HG02571 (cell line): ENCODE measurements around the gene RAPGEF1.
"Not testable (repeated sequence)": the region's sequence is repeated elsewhere in the genome, so short reads cannot be mapped to it uniquely, and the experiment has no call there.

Source experiments
- ATAC-seq: cut with Tn5 transposase; IDR thresholded peaks from one replicate; pipeline ENCODE4 v1.9.1; 2021; ENCODE audit warnings: mild to moderate bottlenecking, moderate library complexity; ENCODE audit not compliant: unreplicated experiment

The RAPGEF1 gene

DNA sequence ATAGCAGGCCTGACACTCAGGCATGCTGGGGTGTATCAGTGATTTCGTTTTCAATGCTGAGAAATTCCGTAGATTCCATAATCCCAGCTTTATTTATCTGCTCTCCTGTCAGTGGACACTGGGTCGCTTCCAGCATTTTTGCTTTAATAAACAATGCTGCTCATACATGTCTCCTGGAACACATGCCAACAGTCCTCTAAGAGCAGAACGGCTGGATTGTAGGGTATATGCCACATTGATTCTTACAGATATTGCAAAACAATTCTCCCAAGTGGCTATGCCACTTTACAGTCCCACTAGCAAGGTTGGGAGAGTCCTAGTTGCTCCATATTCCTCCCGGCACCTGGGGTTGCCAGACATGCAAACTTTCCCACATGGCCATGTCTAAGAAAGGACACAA, 81.9 kb downstream of the RAPGEF1 start:
- no peak for ATAC-seq

- ATAC-seq: no peak
Observed at GRCh38 chr9:131657456-131657855, 82.4 kb downstream of the RAPGEF1 start.

DNA sequence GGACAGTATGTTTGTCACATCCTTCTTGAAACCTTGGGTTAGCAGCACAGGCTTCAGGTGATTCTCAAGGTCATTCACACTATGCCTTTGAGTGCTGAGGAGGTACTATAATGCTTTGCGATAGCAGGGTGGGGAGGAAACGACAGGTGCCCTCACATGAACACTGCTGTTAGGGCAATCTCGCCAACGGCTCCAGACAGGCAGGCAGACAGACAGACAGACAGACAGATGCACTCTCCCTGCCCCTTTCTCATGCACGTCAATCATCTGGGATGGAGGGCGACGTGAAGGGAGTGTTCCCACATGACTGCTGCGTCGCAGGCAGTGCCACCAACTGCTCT, 82.9 kb downstream of the RAPGEF1 start:
- ATAC-seq: peak; percentile 20

GRCh38 chr9:131656356-131657036, 83.4 kb downstream of the RAPGEF1 start:
- peak; percentile 67 for ATAC-seq

GRCh38 chr9:131654369-131654768, 85.5 kb downstream of the RAPGEF1 start:
- not testable (repeated sequence) for ATAC-seq

GRCh38 chr9:131651599-131651998, 88.3 kb downstream of the RAPGEF1 start:
- no peak for ATAC-seq

DNA sequence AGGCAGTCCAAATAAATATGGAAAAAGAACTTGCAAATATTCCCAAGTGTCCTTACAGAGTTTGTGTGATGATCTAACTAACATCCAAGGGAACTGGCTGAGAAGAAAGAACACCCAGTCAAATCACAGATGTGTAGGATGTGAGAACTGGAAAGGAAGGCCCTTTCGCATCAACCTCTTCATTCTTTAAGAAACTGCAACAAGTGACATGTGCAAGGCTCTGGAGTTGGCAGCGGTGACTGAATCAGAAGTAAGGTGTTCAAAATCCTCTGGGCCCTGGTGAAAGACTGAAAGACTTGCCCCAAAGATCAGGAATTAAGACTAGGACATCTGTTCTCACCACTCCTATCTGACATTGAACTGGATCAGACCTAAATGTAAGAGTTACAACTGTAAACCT, 88.7 kb downstream of the RAPGEF1 start:
- ATAC-seq: no peak

GRCh38 chr9:131650254-131650653, 89.6 kb downstream of the RAPGEF1 start:
- ATAC-seq: no peak

- no peak for ATAC-seq
Observed at GRCh38 chr9:131649646-131650045, 90.2 kb downstream of the RAPGEF1 start.

GRCh38 chr9:131645078-131645776, 94.6 kb downstream of the RAPGEF1 start:
- ATAC-seq: no peak

GRCh38 chr9:131642496-131643083, 97.3 kb downstream of the RAPGEF1 start:
- peak; percentile 51 for ATAC-seq

- ATAC-seq: no peak
Observed at GRCh38 chr9:131641618-131642495, 98.0 kb downstream of the RAPGEF1 start.

- no peak for ATAC-seq
Observed at GRCh38 chr9:131640438-131641137, 99.3 kb downstream of the RAPGEF1 start.

DNA sequence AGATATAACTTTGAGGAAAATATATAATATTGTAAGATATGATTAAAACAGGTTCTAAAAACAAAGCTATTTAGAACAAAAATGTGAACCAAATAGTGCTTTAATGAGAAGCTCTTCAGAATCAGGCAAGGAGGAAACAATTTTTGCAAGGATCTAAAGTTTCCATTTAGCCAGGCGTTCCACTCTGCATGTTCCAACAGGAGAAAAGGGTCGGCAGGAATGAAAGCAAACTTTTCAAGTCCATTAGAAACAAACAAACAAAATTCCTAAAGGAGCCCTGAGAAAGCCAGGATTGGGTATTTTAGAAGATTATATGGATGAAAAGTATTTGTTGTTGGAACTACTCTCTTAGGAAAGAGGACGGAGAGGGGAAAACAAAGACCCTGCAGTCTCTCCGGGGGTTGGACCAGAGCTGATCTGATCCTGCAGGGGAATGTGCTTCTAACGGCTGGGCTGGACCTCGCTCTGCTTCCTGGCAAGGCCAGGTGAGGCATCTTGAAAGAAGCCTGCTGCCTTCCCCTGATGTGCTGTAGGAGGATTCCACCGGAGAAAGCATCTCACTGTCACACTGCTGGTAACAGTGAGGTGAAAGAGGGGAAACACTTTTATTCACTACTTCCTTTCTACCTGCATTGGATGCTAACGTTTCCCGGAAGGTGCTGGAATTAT, 100.0 kb downstream of the RAPGEF1 start:
- no peak for ATAC-seq

DNA sequence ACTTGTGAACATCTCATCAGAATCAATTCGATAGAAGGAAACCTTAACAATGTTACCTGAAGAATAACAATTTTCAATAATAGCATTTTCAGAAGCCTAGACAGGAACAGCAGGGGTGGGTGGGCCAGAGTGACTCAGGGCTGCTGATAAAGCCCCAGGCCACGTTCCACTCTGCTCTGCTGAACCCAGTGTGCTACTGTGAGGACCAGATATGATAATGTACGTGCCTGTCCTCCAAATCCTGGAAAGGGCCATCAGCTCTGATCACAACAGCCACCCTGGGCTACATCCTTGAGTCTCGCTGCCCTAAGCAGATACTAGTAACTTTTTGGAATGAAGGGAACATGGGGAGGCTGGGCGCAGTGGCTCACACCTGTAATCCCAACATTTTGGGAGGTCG, 103.3 kb downstream of the RAPGEF1 start:
- ATAC-seq: no peak

DNA sequence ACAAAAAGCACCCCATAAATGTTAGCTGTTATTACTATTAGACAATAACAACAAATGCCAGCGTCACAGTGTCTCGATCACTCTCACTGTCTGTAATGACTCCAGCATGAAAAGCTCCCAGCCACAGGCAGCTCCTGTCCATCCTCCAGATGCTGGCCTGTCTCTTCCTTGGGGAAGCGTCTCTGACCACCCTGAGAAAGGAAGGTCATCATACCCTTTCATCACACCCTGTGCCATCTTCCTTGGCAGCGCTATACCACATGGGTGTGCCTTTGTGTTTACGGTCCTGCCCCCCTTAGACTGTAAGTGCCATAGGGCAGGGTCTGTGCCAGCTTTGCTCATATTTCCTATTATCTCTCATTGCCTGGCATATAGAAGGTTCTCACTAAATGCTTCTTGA, 104.0 kb downstream of the RAPGEF1 start:
- ATAC-seq: no peak

- ATAC-seq: no peak
Observed at GRCh38 chr9:131635285-131635684, 104.6 kb downstream of the RAPGEF1 start.

DNA sequence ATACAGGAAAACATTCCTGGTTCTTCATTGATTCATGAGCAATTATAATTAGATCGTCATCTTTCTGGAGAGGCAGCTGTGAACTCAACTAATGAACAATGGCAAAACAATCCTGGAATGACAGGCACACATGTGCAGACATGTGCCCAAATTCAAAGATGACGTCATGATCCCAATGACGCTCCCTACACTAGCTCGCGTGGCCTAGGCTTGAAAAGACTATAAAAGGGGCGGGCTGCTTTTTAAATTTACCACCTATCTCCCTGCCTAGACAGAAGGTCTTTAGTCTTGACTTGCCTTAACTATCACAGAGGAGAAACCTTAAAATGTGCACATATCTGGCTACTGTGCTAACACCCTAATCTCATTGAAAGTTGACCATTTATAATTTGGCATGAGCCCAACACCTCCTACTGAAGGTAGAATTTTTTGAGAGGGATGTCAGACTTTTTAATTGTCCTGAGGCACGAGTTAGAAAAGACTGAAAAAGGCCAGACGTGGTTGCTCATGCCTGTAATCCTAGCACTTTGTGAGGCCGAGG, 106.3 kb downstream of the RAPGEF1 start:
- no peak for ATAC-seq

GRCh38 chr9:131631306-131631705, 108.6 kb downstream of the RAPGEF1 start:
- ATAC-seq: no peak
